ENCODE results near the gene LDLRAD3. TPM values are rescaled to one million over a fixed set of nuclear protein-coding genes. Genes with fewer than 3 reads are reported as not detected.
A peak's percentile ranks its signal among the peaks of the same experiment; 100 is the strongest.

LDLRAD3 gene
- total and polyA plus RNA-seq, 8 donors: 2.5 to 6.8 (median 5.6) TPM

DNA sequence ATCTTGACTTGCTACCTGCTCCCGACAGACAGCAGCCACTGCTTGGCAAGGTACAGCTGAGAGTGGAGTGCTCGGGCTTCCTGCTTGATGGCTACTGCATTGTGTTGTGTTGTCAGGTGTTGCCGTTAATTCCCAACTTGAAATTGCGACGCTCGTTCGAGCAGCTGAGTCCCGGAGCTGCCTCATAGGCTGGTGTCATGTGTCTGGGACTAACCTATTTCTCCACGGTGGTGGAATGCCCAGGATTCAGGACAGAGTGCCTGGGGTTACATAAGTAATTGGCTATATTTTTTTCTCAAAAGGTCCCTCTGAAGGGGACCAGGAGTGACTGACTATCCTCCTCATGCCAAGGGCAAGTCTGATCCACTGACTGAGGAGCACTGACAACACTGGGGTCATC, 326.8 kb downstream of the LDLRAD3 start:
- peak overlapping the region in 2 of 4 donors; percentile 52 to 70 for H3K27ac ChIP-seq
- DNase-seq (no peak), FAIRE-seq (no peak), ATAC-seq (no peak)
- TF ChIP-seq, protein P1, sequence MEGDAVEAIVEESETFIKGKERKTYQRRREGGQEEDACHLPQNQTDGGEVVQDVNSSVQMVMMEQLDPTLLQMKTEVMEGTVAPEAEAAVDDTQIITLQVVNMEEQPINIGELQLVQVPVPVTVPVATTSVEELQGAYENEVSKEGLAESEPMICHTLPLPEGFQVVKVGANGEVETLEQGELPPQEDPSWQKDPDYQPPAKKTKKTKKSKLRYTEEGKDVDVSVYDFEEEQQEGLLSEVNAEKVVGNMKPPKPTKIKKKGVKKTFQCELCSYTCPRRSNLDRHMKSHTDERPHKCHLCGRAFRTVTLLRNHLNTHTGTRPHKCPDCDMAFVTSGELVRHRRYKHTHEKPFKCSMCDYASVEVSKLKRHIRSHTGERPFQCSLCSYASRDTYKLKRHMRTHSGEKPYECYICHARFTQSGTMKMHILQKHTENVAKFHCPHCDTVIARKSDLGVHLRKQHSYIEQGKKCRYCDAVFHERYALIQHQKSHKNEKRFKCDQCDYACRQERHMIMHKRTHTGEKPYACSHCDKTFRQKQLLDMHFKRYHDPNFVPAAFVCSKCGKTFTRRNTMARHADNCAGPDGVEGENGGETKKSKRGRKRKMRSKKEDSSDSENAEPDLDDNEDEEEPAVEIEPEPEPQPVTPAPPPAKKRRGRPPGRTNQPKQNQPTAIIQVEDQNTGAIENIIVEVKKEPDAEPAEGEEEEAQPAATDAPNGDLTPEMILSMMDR (IDR thresholded peaks at IDR 0.05): no peak
- no peaks in the 10 kb centered on the region for H3K27me3 ChIP-seq
- peaks cover 0 to 17% (median 17%) of the 10 kb centered on the region in 3 donors for H3K36me3 ChIP-seq
- H3K4me3 ChIP-seq: no peak overlapping the region
- H3K4me1 ChIP-seq: peaks cover 3 to 23% (median 10%) of the 10 kb centered on the region in 3 donors
- no peaks in the 10 kb centered on the region for H3K9me3 ChIP-seq
- intact Hi-C loops (cut with DNase I): no loop called here
- 89 to 90% methylated on average over 9 of the region's 9 CpGs for WGBS, 2 donors

GRCh38 chr11:36271794-36272407, 328.0 kb downstream of the LDLRAD3 start:
- intact Hi-C loops (cut with DNase I): no loop called here
- H3K27me3 ChIP-seq: no peaks in the 10 kb centered on the region
- DNase-seq: no peak
- H3K4me1 ChIP-seq: peaks cover 3 to 21% (median 10%) of the 10 kb centered on the region in 3 donors
- H3K27ac ChIP-seq: peak overlapping the region in 2 of 4 donors; percentile 60 to 70
- H3K4me3 ChIP-seq: no peak overlapping the region
- TF ChIP-seq, protein P1 (IDR thresholded peaks at IDR 0.05): no peak
- ATAC-seq: peak; percentile 48 to 71 (median 62)
- H3K9me3 ChIP-seq: no peaks in the 10 kb centered on the region
- FAIRE-seq: no peak
- 46 to 52% methylated on average over 5 of the region's 5 CpGs for WGBS, 2 donors
- H3K36me3 ChIP-seq: peaks cover 0 to 26% (median 20%) of the 10 kb centered on the region in 3 donors

DNA sequence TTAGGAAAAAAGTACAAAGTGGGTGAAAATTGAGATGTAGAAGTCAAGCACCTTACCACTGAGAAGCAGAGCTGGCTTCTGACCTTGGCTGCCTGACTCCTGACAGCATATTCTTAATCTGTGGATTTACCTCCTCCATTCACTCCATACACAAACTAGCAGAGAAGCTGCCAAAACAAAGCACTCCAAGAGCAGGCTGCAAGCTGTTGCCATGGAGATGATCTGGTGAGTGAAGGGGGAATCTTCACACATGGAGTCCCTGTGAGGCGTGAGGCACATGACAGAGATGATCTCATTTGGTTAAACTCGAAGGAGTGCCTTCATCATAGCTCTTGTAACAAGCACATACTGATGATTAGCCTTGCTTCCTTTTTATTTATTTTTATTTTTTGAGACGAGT, 329.2 kb downstream of the LDLRAD3 start:
- WGBS, 2 donors: 79 to 89% methylated on average over 3 of the region's 3 CpGs
- FAIRE-seq: no peak

DNA sequence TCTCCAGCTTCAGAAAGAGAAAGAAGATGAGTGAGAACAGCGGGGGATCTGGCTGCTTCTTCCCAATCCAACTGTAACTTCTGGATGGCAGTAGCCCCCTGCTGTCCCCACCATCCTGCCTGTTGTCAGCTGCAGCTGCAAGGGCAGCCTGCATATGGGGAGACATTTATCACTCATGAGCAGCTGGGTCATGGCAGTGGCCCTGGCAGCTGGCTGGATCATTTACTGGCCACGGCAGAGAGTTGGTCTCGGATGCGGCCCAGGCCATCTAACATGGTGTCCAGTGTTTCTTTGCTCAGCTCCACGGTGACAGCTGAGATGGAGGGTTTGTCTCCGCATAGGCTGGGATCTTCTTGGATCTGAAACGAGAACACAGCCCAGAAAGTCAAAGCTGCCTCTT, 330.6 kb downstream of the LDLRAD3 start:
- H3K36me3 ChIP-seq: peaks cover 0 to 38% (median 20%) of the 10 kb centered on the region in 3 donors
- no peaks in the 10 kb centered on the region for H3K9me3 ChIP-seq
- DNase-seq (no peak), FAIRE-seq (no peak), ATAC-seq (no peak)
- no peak overlapping the region for H3K4me3 ChIP-seq
- TF ChIP-seq, protein P1 (IDR thresholded peaks at IDR 0.05): no peak
- no peak overlapping the region for H3K27ac ChIP-seq
- H3K27me3 ChIP-seq: no peaks in the 10 kb centered on the region
- intact Hi-C loops (cut with DNase I): no loop called here
- 91 to 93% methylated on average over 7 of the region's 7 CpGs for WGBS, 2 donors
- no peaks in the 10 kb centered on the region for H3K4me1 ChIP-seq

More for the DNA sequence above, 329.2 kb downstream of the LDLRAD3 start:
- Histone ChIP-seq H3K9me3 (no peaks in the 10 kb centered on the region), H3K36me3 (peaks cover 0 to 26% (median 20%) of the 10 kb centered on the region in 3 donors), H3K27me3 (no peaks in the 10 kb centered on the region), H3K4me1 (peaks cover 1 to 10% (median 4%) of the 10 kb centered on the region in 3 donors), H3K4me3 (no peak overlapping the region), H3K27ac (peak overlapping the region in 2 of 4 donors; percentile 60 to 67)
- ATAC-seq: peak in 1 of 4 donors; percentile 4
- DNase-seq: no peak
- intact Hi-C loops (cut with DNase I): no loop called here
- TF ChIP-seq, protein P1 (IDR thresholded peaks at IDR 0.05): no peak

Data from pancreas (tissue), 10 donors.